OCI-LY1 (cell line): Measurements from ENCODE around the gene KRT6B.
"Not testable (repeated sequence)": the region's sequence is repeated elsewhere in the genome, so short reads cannot be mapped to it uniquely, and the experiment has no call there.

Experiments used
- EZH2 ChIP-seq: fragments of 200-600 bp; sonication (generic), shearing (Covaris generic); IDR thresholded peaks from 2 replicates; pipeline ENCODE4 v1.8.0; 2017; ENCODE audit warnings: borderline replicate concordance, mixed run types, mild to moderate bottlenecking, antibody characterized with exemption, low read length, moderate library complexity, mixed read lengths
- TF ChIP-seq, protein P1 (sequence below): fragments of 200-600 bp; sonication (generic), shearing (Covaris generic); IDR thresholded peaks from 2 replicates; pipeline ENCODE4 v1.5.1; 2017; ENCODE audit warnings: mild to moderate bottlenecking, antibody characterized with exemption, low read length, moderate library complexity, mixed read lengths

DNA sequence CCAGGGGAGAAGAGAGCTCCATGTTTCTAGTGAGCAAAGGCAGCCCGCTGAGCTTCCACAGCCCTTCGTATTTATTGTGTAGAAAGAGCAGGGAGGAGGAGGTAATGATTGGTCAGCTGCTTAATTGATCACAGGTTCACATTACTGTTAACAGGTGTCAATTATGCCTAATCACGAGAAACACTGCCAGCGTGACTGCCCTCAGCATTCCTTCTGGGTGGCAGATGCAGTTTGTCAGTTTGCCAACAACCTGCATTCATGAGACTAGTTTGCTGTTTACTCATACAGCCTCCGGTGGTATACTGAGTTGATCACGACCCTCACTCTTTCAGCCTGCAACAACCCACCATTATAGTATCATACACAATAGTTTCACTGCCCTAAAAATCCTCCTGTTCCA, 48.6 kb upstream of the KRT6B start:
- TF ChIP-seq, protein P1, sequence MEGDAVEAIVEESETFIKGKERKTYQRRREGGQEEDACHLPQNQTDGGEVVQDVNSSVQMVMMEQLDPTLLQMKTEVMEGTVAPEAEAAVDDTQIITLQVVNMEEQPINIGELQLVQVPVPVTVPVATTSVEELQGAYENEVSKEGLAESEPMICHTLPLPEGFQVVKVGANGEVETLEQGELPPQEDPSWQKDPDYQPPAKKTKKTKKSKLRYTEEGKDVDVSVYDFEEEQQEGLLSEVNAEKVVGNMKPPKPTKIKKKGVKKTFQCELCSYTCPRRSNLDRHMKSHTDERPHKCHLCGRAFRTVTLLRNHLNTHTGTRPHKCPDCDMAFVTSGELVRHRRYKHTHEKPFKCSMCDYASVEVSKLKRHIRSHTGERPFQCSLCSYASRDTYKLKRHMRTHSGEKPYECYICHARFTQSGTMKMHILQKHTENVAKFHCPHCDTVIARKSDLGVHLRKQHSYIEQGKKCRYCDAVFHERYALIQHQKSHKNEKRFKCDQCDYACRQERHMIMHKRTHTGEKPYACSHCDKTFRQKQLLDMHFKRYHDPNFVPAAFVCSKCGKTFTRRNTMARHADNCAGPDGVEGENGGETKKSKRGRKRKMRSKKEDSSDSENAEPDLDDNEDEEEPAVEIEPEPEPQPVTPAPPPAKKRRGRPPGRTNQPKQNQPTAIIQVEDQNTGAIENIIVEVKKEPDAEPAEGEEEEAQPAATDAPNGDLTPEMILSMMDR: not testable (repeated sequence)
- not testable (repeated sequence) for TF ChIP-seq EZH2
